H1 (cell line): Measurements from ENCODE around the gene CBFA2T2. TPM values are rescaled to one million over a fixed set of nuclear protein-coding genes. Genes with fewer than 3 reads are reported as not detected.

Experiments
- ASH2L ChIP-seq: fragments of 200-600, 300-600 bp; sonication (generic); IDR thresholded peaks from one replicate; pipeline ENCODE4 v1.7.1; 2017; ENCODE audit warnings: low read length
- ATF2 ChIP-seq: IDR thresholded peaks from 2 replicates; pipeline ENCODE4 v1.6.1; 2012; ENCODE audit warnings: low read length, inconsistent platforms
- CREB1 ChIP-seq: IDR thresholded peaks from 2 replicates; pipeline ENCODE4 v1.6.1; 2012; ENCODE audit warnings: inconsistent platforms
- EZH2 ChIP-seq: fragments of 200-600 bp; sonication (generic); IDR thresholded peaks from 2 replicates; pipeline ENCODE4 v1.7.1; 2012; ENCODE audit warnings: low read depth, mild to moderate bottlenecking, moderate library complexity, low read length, inconsistent platforms; ENCODE audit not compliant: severe bottlenecking
- FOSL1 ChIP-seq: IDR thresholded peaks from 2 replicates; pipeline ENCODE4 v1.6.1; 2011; ENCODE audit warnings: mild to moderate bottlenecking, low read depth, low read length, moderate library complexity; ENCODE audit not compliant: insufficient read depth
- JUN ChIP-seq: IDR thresholded peaks from 2 replicates; pipeline ENCODE4 v1.6.1; 2011; ENCODE audit warnings: low read depth, mild to moderate bottlenecking, improper control_type of control experiment, low read length
- RNF2 ChIP-seq: fragments of 200-900, 300-1000 bp; sonication (generic); IDR thresholded peaks from 2 replicates; pipeline ENCODE4 v1.7.1; 2016; ENCODE audit warnings: borderline replicate concordance, low read depth, mild to moderate bottlenecking, antibody characterized with exemption, low read length; ENCODE audit not compliant: poor library complexity, severe bottlenecking; ENCODE audit errors: missing control alignments
- polyA plus RNA-seq, 7 experiments: library from polyadenylated mRNA; depleted of rRNA in 3 of 7; stranded (reverse) in 5 of 7; unstranded in 2 of 7; fragments of >200 nt in 5 of 7; fragments of 200-250 nt in 2 of 7; gene quantifications; 1 replicate in 5 of 7; 2 replicates in 1 of 7; 4 replicates in 1 of 7; pipeline versions ENCODE4 v1.2.1 to v1.2.3, GENCODE V29; 2011 to 2013; ENCODE audit warnings: missing spikeins in 2 of 7, mixed read lengths in 2 of 7
- total RNA-seq: library from RNA; stranded (reverse); fragmentation: NEBNext Ultra II Directional; extraction: Animal tissue kit (Norgen Biotek cat#: 25700); gene quantifications from 2 replicates; pipeline ENCODE4 v1.2.1, GENCODE V29; 2021

Gene CBFA2T2
- total and polyA plus RNA-seq, 2 of the 8 experiments (the other 6 are each of a cell fraction or from before 2014, with no cell fraction given) = 11.6 to 12.9 TPM

- TF ChIP-seq FOSL1 (no peak), ATF2 (no peak), CREB1 (no peak), RNF2 (no peak), JUN (no peak), ASH2L (no peak), EZH2 (no peak)
These were observed 79.2 kb downstream of the CBFA2T2 start (continued) for GRCh38 chr20:33568868-33569801.
